GM18867 (cell line): ENCODE results near the gene MEX3A.
A peak's percentile ranks its signal among the peaks of the same experiment; 100 is the strongest.
"Not testable (repeated sequence)": the region's sequence is repeated elsewhere in the genome, so short reads cannot be mapped to it uniquely, and the experiment has no call there.

Experiments used
- ATAC-seq: cut with Tn5 transposase; IDR thresholded peaks from one replicate; pipeline ENCODE4 v1.9.1; 2021; ENCODE audit warnings: mild to moderate bottlenecking, moderate library complexity; ENCODE audit not compliant: unreplicated experiment

Gene MEX3A

DNA sequence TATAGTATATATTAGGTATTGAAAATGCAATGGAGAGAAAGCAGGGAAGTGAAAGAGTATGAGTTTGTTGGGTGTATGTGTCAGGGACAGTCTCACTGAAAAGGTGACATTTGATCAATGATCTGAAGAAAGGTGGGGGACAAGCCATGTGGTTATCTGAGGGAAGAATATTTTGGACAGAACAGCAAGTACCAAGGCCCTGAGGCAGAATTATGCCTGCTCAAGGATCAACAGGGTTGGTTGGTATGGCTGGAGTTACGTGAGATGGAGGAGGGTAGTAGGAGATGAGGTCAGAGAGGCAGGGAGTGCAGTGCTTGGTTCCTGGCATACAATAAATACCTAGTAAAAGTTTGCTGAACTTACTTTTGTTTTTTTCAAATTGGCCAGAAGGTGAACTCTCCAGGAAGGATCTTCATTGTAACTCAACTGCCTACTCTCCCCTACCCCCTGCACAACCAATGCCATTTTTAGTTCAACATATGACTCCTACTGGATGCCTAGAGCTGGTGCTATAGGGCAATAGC is 25.9 kb downstream of the MEX3A start:
- ATAC-seq, result no peak

DNA sequence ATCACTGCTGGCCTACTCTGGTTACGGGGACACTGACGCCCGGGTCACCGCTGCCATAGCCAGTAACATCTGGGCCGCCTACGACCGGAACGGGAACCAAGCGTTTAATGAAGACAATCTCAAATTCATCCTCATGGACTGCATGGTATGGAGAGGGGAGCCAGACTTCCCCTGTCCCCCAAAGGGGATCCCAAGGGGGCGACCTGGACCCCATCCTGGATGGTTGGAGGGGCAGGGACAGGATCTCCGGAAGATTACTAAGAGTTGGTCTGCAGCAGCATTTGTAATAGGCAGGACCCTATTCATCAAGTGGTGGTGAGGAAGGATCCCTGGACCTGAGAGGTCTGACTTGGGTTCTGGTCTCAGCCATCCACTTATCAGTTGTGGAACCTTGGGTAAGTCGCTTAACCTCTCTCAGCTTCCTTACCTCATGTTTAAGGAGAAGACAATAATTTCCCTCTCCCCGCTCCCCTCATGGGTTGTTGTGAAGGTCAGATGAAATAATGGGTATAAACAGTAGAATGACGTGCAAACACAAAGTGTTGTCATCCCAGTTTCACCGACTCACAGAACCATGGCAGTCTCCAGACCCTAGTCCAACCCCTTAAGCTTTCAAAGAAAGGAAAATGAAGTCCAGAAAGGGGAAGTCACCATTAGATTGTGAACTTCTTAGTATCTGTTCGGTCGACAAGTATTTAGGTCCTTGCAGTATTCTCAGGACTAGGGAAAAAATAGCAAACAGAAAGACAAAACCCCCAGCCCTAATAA is 26.8 kb downstream of the MEX3A start:
- ATAC-seq, result no peak

DNA sequence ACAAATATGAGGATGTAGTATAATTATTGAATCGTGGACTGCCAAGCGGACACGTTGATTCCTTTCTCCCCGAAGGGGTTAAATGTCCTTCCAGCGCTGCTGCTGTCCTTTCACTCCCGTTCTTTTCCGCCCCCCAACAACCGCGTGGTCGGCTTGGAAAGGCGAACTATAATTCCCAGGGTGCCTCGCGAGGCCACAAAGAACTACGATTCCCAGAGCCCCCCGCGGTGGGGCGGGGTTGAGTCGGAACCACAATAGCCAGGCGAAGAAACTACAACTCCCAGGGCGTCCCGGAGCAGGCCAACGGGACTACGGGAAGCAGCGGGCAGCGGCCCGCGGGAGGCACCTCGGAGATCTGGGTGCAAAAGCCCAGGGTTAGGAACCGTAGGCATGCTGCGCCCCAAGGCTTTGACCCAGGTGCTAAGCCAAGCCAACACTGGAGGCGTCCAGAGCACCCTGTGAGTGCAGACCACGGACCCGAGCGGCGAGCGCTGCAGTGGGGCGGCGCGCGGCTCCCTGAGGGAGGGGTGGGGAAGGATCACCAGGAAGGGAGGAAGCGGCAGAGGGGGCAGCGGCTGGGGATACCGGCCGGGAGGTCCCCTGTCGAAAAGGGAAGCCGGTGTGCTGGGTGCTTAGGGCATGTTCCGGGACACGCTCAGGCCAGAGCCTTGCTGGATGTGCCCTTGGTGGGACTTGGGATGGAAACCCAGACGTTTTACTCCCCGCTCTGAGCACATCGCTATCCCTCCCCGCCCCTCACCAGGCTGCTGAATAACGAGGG is 27.6 kb downstream of the MEX3A start, which contains the start of gene LAMTOR2:
LAMTOR2 (plus strand) TSS at position 283 of the 781 bp plus-strand sequence; CDS start at position 391, 108 bp downstream.
- peak; percentile 72 for ATAC-seq

DNA sequence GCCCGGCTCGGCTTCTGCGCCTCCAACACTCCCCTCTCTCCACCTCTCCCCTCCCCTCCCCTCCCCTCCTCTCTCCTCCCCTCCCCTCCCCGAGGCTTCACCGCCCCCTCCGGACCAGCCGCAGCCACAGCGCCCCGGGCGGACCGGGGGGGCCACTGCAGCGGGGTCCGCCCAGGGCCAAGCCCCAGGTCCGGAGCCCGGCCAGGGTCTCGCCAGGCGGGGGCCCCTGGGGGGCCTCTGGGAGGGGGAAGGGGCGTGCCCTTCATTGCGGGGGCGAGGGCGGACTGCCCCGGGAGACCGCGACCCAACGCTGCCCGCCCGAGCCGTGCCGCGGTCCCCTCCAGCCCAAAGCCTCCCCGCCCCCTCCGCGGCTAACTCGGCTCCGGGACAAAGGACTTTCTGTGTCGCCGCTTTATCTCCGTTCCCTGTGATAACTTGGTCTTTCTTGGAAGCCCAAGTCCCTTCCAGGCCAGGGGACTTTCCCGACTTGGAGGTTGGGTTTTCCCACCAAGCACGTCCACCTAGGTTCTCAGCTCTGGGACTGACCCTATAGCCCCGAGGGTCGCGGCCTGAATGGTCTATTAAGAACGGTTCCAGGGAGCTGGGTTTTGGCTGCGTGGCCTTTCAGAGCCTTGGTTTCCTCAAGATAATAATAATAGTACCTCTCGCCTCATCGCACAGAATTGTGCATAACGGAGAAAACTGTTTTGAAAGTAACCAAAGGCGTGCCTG is 28.3 kb downstream of the MEX3A start, which contains the start of gene UBQLN4:
UBQLN4 (minus strand) TSS at position 31 of the 732 bp plus-strand sequence. CDS start 97 bp downstream, outside the sequence.
- ATAC-seq, result peak; percentile 49

DNA sequence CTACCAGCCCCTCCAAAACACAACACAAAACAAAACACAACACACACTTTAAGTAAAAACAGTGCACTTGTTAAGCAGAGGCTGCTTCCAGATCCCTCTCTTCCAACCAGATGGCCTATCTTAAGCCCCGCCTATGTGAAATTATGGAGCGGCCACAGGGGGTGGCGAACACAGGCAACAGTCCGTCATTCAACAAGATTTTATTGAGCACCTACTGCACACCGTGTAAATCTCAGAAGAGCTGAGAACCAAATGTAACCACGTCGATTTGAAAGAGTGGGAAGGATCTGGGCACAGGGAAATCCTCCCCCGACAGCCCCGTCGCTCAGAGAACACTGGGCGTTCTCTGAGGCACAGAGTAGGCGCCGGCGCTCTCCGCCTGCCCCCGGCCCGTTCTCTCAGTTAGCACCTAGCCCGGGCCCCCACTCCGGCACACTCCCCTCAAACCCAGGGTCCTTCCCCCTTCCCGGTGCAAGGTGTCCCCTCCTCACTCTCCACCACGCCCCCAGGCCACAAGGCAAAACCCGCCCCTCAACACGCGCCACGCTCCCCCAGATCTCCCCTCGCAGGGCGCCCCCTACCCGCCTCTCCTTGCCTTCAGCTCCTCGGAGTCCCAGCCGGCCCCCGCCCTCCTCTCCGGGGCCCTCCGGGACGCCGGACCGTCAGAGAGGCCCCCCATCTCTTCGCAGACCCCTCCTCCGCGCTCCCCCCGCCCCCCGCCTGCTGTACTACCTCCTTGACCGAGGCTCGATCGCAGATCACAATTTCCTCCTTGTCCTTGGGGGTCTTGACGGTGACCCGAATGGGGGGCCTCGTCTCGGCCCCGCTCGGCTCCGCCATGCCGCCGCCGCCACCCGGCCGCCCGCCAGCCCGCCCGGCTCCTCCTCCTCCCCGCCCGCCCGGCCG is 29.1 kb downstream of the MEX3A start:
- peak; percentile 16 for ATAC-seq

DNA sequence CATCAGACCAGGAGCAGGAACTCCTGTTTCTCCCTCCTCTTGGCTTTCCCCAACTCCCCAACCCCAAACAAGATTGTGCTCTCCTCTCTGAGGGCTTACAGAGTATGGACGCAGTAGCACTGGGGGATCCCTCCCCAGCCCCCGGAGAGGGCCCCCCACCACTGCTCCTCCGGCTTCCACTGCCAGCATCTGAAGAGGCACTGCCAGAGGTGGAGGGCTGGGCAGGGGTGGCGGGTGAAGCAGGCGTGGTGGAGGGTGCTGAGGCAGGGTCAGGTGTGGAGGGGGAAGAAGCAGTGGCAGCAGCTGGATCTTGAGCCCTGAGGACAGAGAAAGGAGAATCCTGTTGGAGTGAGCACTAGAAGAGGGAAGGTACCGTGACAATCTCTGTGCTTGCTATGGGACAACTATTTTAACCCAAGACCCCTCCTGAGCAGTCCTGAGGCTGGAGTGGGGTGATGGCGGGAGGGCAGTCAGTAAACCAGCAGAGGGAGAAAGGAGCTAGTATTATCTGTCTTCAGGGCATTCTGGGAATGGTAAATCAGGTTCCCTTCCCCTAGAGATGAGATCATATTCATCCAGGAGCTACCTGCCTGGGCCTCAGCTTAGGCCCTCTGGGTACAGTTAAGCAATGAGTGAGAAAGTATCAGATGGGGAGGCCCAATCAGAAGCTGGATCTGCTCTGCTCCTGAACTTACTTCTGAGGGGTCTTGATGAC is 31.1 kb downstream of the MEX3A start:
- ATAC-seq, result no peak

DNA sequence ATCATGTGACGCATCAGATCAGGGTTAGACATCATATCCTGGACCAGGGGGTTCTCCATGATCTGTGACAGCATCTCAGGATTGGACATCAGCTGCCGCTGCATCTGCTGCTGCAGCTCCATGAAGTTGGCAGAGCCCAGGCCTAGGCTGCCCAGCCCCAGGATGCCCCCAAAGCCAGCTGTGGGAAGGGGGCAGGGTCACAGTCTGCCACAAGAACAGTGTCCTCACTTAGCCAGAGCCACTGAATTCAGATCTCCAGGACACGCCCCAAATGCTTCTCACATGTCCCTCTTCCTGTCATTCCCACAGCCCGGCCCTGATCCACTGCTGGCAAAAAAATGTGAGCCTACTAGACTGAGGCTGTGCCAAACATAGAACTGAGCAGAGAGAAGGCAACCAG is 31.9 kb downstream of the MEX3A start:
- no peak for ATAC-seq

DNA sequence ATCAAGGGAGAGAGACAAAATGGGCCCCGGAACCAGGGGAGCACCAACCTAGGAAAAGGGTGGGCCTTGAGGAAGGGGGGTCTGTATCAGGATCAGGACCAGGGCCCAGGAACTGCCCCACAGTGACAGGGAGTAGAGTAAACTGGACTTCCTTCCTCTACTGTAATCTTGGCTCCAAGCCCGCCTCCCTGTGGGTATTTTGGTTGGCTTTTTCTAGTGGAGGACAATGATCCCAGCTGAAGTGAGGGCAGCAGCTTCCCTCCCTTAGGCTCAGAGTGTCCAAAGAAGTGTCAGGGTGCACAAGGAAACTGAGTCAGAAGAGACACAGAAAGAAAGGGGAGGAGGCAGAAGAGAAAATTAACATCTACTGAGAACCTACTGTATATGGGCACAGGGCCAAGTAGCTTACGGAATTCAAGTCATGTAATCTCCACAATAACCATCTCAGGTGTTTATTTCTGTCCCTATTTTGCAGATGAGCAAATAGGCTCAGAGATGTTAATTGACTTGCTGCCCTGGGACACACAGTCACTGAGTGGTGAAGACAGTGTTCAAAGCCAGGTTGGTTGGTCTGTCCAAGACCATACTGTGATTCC is 33.5 kb downstream of the MEX3A start:
- no peak for ATAC-seq

DNA sequence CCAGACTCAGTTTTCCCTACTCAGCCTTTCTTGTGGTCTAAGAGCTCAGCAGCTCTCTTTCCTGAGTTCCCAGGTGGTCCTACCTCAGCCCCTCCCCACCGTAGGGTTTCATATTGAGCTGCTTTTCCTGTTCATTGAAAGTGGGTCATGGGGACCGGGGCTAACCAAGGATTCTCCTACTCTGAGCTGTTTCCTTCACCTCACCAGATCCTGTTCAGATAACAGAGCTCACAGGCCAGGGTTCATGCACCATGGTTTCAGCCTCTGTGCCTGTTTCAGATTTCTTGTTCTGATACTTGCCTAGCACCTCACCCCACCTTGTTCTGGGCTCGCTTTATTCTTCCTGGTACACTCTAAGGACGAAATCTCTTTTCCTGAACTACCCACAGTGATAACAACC is 37.2 kb downstream of the MEX3A start:
- no peak for ATAC-seq

DNA sequence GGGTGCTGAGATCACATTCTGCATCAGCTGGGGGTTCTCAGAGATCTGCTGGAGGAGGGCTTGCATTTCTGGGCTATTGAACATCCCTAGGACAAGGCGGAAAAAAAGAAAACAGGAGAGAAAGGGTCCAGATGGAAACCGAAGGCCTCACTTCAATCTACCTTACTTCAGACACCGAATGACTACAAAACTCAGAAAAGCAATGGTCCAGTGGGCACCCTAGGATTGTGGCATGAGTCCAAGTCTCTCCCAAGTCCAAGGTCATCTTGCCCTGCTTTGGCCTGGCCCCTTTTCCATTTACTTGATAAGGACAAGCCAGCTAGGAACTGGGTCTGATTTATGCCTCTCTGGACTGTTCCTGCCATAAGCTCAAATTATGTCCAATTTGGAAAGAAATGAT is 39.4 kb downstream of the MEX3A start:
- no peak for ATAC-seq

DNA sequence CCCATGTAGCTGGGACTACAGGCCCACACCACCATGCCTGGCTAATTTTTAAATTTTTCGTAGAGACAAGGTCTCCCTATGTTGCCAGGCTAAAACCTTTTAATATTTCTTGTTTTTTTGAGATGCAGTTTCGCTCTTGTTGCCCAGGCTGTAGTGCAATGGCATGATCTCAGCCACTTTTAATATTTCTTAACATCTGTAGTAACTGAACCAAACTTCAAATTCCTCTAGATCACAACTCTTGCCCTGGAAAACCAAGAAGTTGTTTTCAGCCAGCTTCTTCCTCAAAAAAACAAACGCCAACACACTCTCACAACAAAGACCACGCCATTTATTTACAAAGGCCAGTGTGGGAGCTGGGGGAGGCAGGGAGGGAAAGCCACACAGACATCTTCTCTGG is 47.3 kb downstream of the MEX3A start:
- not testable (repeated sequence) for ATAC-seq

DNA sequence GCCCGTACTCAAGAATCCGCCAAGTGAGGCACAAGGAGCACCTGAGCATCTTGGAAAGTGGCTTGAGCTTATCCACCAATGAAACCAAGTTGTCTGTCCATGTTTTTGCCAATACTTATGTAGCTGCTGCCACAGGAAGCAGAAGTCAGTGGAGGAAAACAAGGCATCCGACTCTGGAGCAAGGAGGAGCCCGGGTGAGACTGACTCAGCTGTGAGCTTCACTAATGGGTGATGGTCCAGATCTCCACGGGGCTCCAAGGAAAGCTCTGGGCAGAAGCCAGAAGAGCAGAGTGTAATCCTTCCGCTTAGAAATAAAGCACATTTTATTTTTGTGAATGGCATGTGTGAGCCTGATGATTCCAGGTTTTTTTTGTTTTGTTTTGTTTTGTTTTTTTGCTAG is 49.3 kb downstream of the MEX3A start:
- no peak for ATAC-seq

DNA sequence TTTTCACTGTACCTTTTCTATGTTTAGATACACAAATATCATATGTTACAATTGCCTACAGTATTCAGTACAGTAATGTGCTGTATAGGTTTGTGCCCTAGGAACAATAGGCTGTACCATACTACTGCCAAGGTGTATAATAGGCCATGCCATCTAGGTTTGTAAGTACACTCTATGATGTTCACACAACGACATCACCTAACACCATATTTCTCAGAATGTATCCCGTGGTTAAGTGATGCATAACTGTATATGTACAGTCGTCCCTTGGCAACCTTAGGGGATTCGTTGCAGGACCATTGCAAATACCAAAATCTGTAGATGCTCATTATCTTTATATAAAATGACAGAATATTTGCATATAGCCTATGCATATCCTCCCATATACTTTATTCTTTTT is 55.7 kb downstream of the MEX3A start:
- ATAC-seq, result no peak

DNA sequence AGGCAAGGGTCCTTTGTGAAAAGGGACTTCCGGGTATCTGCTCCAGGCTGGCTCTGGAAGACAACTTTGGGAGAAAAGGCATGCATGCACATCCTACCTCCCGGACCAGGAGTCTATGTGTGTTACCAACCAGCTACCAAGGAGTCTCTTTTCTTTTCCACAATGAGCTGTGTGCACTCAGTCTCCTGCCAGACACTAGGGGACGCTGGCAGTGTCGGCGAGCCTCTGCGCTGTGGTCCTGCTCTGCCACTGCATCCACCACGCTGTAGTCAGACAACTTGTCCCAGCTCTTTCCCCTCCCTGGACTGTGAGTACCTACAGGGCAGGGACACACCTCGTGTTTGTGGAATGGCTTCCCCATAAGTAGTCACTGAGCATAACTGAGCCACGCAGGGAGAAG is 56.4 kb downstream of the MEX3A start:
- no peak for ATAC-seq

DNA sequence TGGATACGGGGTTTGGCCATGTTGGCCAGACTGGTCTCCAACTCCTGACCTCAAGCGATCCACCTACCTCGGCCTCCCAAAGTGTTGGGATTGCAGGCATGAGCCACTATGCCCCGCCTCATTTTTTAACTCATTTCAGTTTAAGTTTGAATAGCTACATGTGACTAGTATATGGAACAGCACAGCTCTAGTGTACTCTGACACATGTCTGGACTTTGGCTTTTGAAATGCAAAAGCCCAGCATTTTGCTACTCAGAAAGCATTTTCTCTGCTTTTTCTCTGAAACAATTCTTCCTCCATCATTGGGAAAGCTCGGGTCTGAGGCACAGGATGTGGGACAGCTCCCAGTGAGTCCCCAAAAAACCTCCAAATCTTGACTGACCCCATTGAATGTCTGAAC is 57.5 kb downstream of the MEX3A start:
- no peak for ATAC-seq
